H1 (cell line): ENCODE data around the gene IQSEC3. TPM values are rescaled to one million over a fixed set of nuclear protein-coding genes. Genes with fewer than 3 reads are reported as not detected.

Source experiments
- CREB1 ChIP-seq: IDR thresholded peaks from 2 replicates; pipeline ENCODE4 v1.6.1; 2012; ENCODE audit warnings: inconsistent platforms
- CTBP2 ChIP-seq: IDR thresholded peaks from 2 replicates; pipeline ENCODE4 v1.7.0; 2011; ENCODE audit warnings: borderline replicate concordance, mild to moderate bottlenecking, moderate library complexity, mixed read lengths, low read length; ENCODE audit not compliant: insufficient read depth, insufficient read length
- RFX5 ChIP-seq: IDR thresholded peaks from 2 replicates; pipeline ENCODE4 v1.6.1; 2011; ENCODE audit warnings: low read depth, low read length, improper control_type of control experiment, borderline replicate concordance
- SRF ChIP-seq: IDR thresholded peaks from 2 replicates; pipeline ENCODE4 v1.6.1; 2011; ENCODE audit warnings: mild to moderate bottlenecking, low read depth, low read length, moderate library complexity
- ZNF274 ChIP-seq: IDR thresholded peaks from 2 replicates; pipeline ENCODE4 v1.7.0; 2012; ENCODE audit warnings: low read length, borderline replicate concordance; ENCODE audit errors: extremely low read depth
- polyA plus RNA-seq, 7 experiments: library from polyadenylated mRNA; depleted of rRNA in 3 of 7; stranded (reverse) in 5 of 7; unstranded in 2 of 7; fragments of >200 nt in 5 of 7; fragments of 200-250 nt in 2 of 7; gene quantifications; 1 replicate in 5 of 7; 2 replicates in 1 of 7; 4 replicates in 1 of 7; pipeline versions ENCODE4 v1.2.1 to v1.2.3, GENCODE V29; 2011 to 2013; ENCODE audit warnings: missing spikeins in 2 of 7, mixed read lengths in 2 of 7
- total RNA-seq: library from RNA; stranded (reverse); fragmentation: NEBNext Ultra II Directional; extraction: Animal tissue kit (Norgen Biotek cat#: 25700); gene quantifications from 2 replicates; pipeline ENCODE4 v1.2.1, GENCODE V29; 2021

IQSEC3 gene
- total and polyA plus RNA-seq, 2 of the 8 experiments (the other 6 are each of a cell fraction or from before 2014, with no cell fraction given), result 1.2 to 3.1 TPM

DNA sequence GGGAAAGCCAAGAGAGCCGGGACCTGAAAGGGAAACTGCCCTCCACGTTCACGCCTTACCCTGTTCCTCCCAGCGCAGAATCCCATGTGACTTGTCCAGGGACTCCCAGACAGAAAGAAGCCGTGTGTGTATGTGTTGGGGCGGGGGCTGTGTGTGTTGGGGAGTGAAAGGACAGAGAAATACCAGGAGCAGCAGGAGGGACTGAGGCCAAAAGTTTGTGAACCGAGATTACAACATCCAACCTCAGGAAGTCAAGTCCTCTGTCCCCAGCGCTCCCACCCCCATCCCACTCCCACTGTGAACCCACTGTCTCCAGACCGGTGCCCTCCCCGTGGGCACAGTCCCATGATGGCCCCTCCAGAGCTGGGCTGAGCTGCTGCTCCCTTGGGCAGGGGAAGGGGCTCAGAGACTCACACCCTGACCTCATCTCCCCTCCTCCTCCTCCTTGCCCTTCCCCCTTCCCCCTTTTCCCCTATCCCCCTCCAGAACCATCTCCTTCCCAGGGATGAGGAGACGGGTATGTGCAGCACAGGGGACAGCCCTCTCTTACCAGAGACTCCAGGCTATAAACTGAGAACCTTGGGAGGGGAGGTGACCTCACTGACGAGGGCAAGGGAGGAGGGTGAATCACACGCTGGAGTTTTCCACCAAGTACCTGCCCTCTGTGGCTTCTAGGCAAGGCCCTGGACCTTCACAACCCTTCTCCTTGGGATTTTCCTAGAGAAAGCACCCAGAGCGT, 147.6 kb downstream of the IQSEC3 start, which contains the start of gene SLC6A12 (continued):
- TF ChIP-seq ZNF274, result no peak
- no peak for TF ChIP-seq SRF
- no peak for TF ChIP-seq CREB1
- TF ChIP-seq CTBP2, result no peak
- TF ChIP-seq RFX5, result no peak
